Measurements from ENCODE around the gene KCNH2. TPM values are rescaled to one million over a fixed set of nuclear protein-coding genes. Genes with fewer than 3 reads are reported as not detected.

KCNH2 gene
- total RNA-seq, 2 experiments from 2014 or later: 5.8 to 7.5 TPM

DNA sequence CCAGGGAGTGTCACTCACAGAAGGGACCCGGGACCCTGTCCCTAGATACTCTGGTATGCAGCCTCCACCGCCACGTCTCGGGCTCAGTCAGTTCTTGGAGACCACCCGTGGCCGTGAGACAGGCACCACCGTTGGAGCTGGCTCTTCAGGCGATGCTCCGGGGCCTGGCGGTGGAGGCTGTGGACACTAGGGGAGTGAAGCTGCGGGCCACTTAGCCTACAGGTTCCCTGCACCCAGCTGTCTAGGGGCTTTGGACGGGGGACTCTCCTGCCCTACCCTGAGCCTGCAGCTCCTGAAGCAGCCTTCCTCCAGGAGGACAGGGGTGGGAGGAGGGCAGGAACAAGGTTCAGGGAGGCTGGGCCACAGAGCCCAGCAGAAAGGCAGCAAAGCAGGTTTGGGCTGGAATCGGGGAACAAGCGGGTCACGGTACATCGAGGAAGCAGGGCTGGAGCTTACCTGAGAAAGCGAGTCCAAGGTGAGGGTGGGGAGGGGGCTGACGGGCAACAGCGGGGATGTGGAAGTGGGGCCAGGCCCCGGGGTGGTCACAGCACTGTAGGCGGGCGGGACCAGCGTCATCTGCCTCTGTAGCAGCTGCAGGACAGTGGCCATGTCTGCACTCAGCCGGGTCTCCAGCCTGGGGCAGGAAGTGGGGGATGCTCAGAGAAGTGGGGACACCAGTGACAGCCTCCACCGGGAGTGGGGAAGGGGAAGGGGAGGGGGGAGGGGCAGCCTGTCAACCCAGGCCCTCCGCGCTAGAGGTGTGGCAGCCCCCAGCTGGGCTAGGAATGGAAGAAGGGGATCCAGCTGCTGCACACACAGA is 31.5 kb downstream of the KCNH2 start:
- no peaks in the 10 kb centered on the region for H3K79me2 ChIP-seq (ENCODE audit: insufficient read depth, low read depth, low read length)
- TF ChIP-seq EZH2phosphoT487 (IDR thresholded peaks at IDR 0.05; ENCODE audit: borderline replicate concordance, low read depth, low read length): no peak
- TF ChIP-seq, protein P1, sequence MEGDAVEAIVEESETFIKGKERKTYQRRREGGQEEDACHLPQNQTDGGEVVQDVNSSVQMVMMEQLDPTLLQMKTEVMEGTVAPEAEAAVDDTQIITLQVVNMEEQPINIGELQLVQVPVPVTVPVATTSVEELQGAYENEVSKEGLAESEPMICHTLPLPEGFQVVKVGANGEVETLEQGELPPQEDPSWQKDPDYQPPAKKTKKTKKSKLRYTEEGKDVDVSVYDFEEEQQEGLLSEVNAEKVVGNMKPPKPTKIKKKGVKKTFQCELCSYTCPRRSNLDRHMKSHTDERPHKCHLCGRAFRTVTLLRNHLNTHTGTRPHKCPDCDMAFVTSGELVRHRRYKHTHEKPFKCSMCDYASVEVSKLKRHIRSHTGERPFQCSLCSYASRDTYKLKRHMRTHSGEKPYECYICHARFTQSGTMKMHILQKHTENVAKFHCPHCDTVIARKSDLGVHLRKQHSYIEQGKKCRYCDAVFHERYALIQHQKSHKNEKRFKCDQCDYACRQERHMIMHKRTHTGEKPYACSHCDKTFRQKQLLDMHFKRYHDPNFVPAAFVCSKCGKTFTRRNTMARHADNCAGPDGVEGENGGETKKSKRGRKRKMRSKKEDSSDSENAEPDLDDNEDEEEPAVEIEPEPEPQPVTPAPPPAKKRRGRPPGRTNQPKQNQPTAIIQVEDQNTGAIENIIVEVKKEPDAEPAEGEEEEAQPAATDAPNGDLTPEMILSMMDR (conservative IDR thresholded peaks at IDR 0.05; ENCODE audit: low read length): no peak
- no peak overlapping the region for H2AFZ ChIP-seq (ENCODE audit: low read length)
- ChIA-PET CTCF (ENCODE audit: unreplicated experiment) (no interaction called here), POLR2A (interaction anchor here (0.6 kb wide), 1 partner anchor 110 kb away, joined by 3 read pairs; no protein-coding TSS in a partner anchor)
- H3K4me2 ChIP-seq (ENCODE audit: low read length): no peak overlapping the region
- H3K4me3 ChIP-seq (ENCODE audit: low read depth, low read length, poor library complexity, severe bottlenecking): no peak overlapping the region
- H4K20me1 ChIP-seq (ENCODE audit: insufficient read depth, low read length): no peaks in the 10 kb centered on the region
- H3K36me3 ChIP-seq (ENCODE audit: insufficient read depth, low read length): no peaks in the 10 kb centered on the region
- no peaks in the 10 kb centered on the region for H3K9me3 ChIP-seq (ENCODE audit: low read length)
- H3K4me1 ChIP-seq (ENCODE audit: insufficient read depth, low read length, poor library complexity, severe bottlenecking): peaks cover 17% of the 10 kb centered on the region
- no peak overlapping the region for H3K27ac ChIP-seq (ENCODE audit: low read depth, low read length, poor library complexity, severe bottlenecking)
- DNase-seq (ENCODE audit: low spot score): no peak
- intact Hi-C loops (cut with micrococcal nuclease; ENCODE audit: unreplicated experiment): no loop called here
- BruUV-seq (replicated peaks): no TSS peak
- H3K9me2 ChIP-seq (ENCODE audit: insufficient read depth, low read length): no peaks in the 10 kb centered on the region

DNA sequence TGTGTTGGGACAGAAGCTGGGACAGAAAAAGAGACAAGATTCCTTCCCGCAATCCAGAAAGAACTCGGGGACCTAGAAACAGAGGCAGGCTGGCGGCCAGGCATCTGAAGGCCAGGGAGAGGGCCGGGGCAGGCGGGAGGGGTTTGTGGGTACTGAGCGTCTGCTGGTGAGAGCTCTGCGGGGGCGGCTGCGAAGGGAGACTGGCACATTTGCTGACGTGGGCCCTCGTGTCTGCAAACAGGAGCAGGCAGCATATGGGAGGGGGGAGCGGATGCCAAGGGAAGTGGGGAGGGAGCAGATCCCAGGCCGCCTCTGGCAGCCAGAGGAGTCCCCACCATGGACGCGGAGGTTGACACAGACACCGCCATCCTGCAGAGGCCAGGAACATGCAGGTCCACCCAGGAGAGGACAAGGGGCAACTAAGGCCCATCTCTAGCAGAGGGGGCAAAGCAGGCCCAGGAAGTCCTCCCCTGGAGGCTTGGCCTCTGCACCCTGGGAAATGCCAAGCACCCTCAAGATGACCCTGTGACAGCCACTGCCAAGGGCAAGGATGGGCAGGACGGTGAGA is 32.2 kb downstream of the KCNH2 start:
- Histone ChIP-seq H3K4me3 (ENCODE audit: low read depth, low read length, poor library complexity, severe bottlenecking) (no peak overlapping the region), H3K36me3 (ENCODE audit: insufficient read depth, low read length) (no peaks in the 10 kb centered on the region), H3K4me1 (ENCODE audit: insufficient read depth, low read length, poor library complexity, severe bottlenecking) (peaks cover 17% of the 10 kb centered on the region), H3K27ac (ENCODE audit: low read depth, low read length, poor library complexity, severe bottlenecking) (no peak overlapping the region), H2AFZ (ENCODE audit: low read length) (no peak overlapping the region), H3K4me2 (ENCODE audit: low read length) (no peak overlapping the region), H3K79me2 (ENCODE audit: insufficient read depth, low read depth, low read length) (no peaks in the 10 kb centered on the region), H4K20me1 (ENCODE audit: insufficient read depth, low read length) (no peaks in the 10 kb centered on the region), H3K9me3 (ENCODE audit: low read length) (no peaks in the 10 kb centered on the region), H3K9me2 (ENCODE audit: insufficient read depth, low read length) (no peaks in the 10 kb centered on the region)
- no peak for TF ChIP-seq EZH2phosphoT487 (IDR thresholded peaks at IDR 0.05; ENCODE audit: borderline replicate concordance, low read depth, low read length)
- TF ChIP-seq, protein P1 (conservative IDR thresholded peaks at IDR 0.05; ENCODE audit: low read length): no peak
- intact Hi-C loops (cut with micrococcal nuclease; ENCODE audit: unreplicated experiment): no loop called here
- ChIA-PET POLR2A (no interaction called here), CTCF (ENCODE audit: unreplicated experiment) (no interaction called here)
- DNase-seq (ENCODE audit: low spot score): no peak
- BruUV-seq (replicated peaks): no TSS peak
